K562 (cell line): ENCODE data around the gene RBM44. TPM values are rescaled to one million over a fixed set of nuclear protein-coding genes. Genes with fewer than 3 reads are reported as not detected.

Source experiments
- MED1 ChIP-seq: sonication (generic); formaldehyde crosslinking; IDR thresholded peaks from 2 replicates; pipeline ENCODE4 v1.8.1; 2023; ENCODE audit warnings: missing genetic modification reagents, borderline replicate concordance
- MGA ChIP-seq: fragments of 450-650 bp; IDR thresholded peaks from 2 replicates; pipeline ENCODE4 v1.6.1; 2016; ENCODE audit warnings: mild to moderate bottlenecking, moderate library complexity
- SOX6 ChIP-seq: fragments of 450-650 bp; IDR thresholded peaks from 2 replicates; pipeline ENCODE4 v1.6.1; 2014; ENCODE audit warnings: mild to moderate bottlenecking
- ZNF165 ChIP-seq: fragments of 250-450 bp; sonication (Bioruptor Pico); IDR thresholded peaks from 2 replicates; pipeline ENCODE4 v1.4.0; 2020; ENCODE audit warnings: borderline replicate concordance
- polyA plus RNA-seq, 8 experiments: library from polyadenylated mRNA; depleted of rRNA in 4 of 8; stranded (reverse) in 5 of 8; unstranded in 3 of 8; fragments of >200 nt; fragmentation: Nextera tagmentation in 2 of 8; fragmentation: Illumina TruSeq in 1 of 8; extraction: Ambion mirVana in 2 of 8; extraction: Trizol in 1 of 8; gene quantifications; 2 replicates each; pipeline versions ENCODE4 v1.2.1 to v1.2.3, GENCODE V29; 2011 to 2014; ENCODE audit warnings: inconsistent platforms in 1 of 8, missing spikeins in 1 of 8
- total RNA-seq, 7 experiments: library from RNA; depleted of rRNA in 6 of 7; stranded (reverse); fragments of >200 nt in 6 of 7; fragmentation: Illumina TruSeq in 2 of 7; extraction: Trizol in 2 of 7; gene quantifications; 2 replicates each; pipeline versions ENCODE4 v1.2.1 to v1.2.3, GENCODE V29; 2011 to 2021; ENCODE audit warnings: low replicate concordance in 1 of 7

Gene RBM44
- total and polyA plus RNA-seq, 9 of the 15 experiments (the other 6 are each of a cell fraction or from before 2014, with no cell fraction given): 0.04 to 0.25 (median 0.13) TPM

- no peak for TF ChIP-seq MGA
- TF ChIP-seq MED1 (CRISPR knock-in tag): no peak
- TF ChIP-seq SOX6: no peak
- no peak for TF ChIP-seq ZNF165 (CRISPR knock-in tag)
Measured at GRCh38 chr2:237774811-237775553, 23.6 kb upstream of the RBM44 start (continued).
